NCI-H1105 (cell line): Measurements from ENCODE around the gene CCM2.

Experiments used
- DNase-seq: peaks from one replicate; lab custom pipeline; 2025; lab: John Stamatoyannopoulos, UW

CCM2 gene

GRCh38 chr7:45068236-45069023 lies 68.4 kb downstream of the CCM2 start:
- DNase-seq: no peak

GRCh38 chr7:45069444-45070253 lies 69.6 kb downstream of the CCM2 start:
- no peak for DNase-seq

- no peak for DNase-seq
Observed at GRCh38 chr7:45070254-45070642, 70.2 kb downstream of the CCM2 start.

GRCh38 chr7:45071528-45071927 lies 71.5 kb downstream of the CCM2 start:
- DNase-seq: no peak

- no peak for DNase-seq
Observed at GRCh38 chr7:45072131-45073030, 72.4 kb downstream of the CCM2 start.

- DNase-seq: no peak
Observed at GRCh38 chr7:45073031-45073785, 73.2 kb downstream of the CCM2 start.

- peak; percentile 33 for DNase-seq
Observed at GRCh38 chr7:45073786-45074527, 74.0 kb downstream of the CCM2 start.

- DNase-seq: no peak
Observed at GRCh38 chr7:45074528-45075354, 74.7 kb downstream of the CCM2 start.

GRCh38 chr7:45075355-45075644 lies 75.3 kb downstream of the CCM2 start:
- no peak for DNase-seq

- no peak for DNase-seq
Observed at GRCh38 chr7:45075871-45076796, 76.1 kb downstream of the CCM2 start.

- no peak for DNase-seq
Observed at GRCh38 chr7:45076946-45077345, 76.9 kb downstream of the CCM2 start.

- DNase-seq: no peak
Observed at GRCh38 chr7:45077579-45077978, 77.6 kb downstream of the CCM2 start.

- no peak for DNase-seq
Observed at GRCh38 chr7:45078125-45078681, 78.2 kb downstream of the CCM2 start.

- no peak for DNase-seq
Observed at GRCh38 chr7:45080265-45080957, 80.4 kb downstream of the CCM2 start.

GRCh38 chr7:45080958-45081669 lies 81.1 kb downstream of the CCM2 start:
- no peak for DNase-seq

GRCh38 chr7:45081670-45081974 lies 81.6 kb downstream of the CCM2 start:
- DNase-seq: no peak

GRCh38 chr7:45082031-45082830 lies 82.2 kb downstream of the CCM2 start:
- DNase-seq: no peak
